GM12878 (cell line): ENCODE measurements around the gene AXL. TPM values are rescaled to one million over a fixed set of nuclear protein-coding genes. Genes with fewer than 3 reads are reported as not detected.

Experiments
- ATAC-seq: fragments of 200-7000 bp; cut with Tn5 transposase; 3 replicates; pipeline ENCODE4 v1.9.1; 2020; ENCODE audit warnings: mild to moderate bottlenecking, moderate library complexity
- BruUV-seq: library from RNA; stranded (reverse); fragments of 400-500 nt; replicated peaks from 2 replicates; lab custom pipeline; 2021; lab: Mats Ljungman, UMichigan
- CTCF ChIA-PET: fragments of 300-600 bp; sonication (Branson Sonifier 250); formaldehyde crosslinking; extraction: SDS; loops from one replicate; lab custom pipeline; 2021; ENCODE audit warnings: inconsistent platforms; lab: Yijun Ruan, JAX
- POLR2A ChIA-PET: fragments of 350-600 bp; formaldehyde crosslinking; extraction: SDS; loops from one replicate; lab custom pipeline; 2021; ENCODE audit warnings: inconsistent platforms; lab: Charles Lee
- RAD21 ChIA-PET: fragments of 300-600 bp; sonication (Branson Sonifier 250); formaldehyde crosslinking; loops from one replicate; lab custom pipeline; 2023; ENCODE audit warnings: antibody characterized with exemption; ENCODE audit not compliant: unreplicated experiment; lab: Charles Lee
- SMC1A ChIA-PET: fragments of 300-600 bp; sonication (Branson Sonifier 250); formaldehyde crosslinking; loops from one replicate; lab custom pipeline; 2023; ENCODE audit not compliant: unreplicated experiment, uncharacterized antibody; lab: Charles Lee
- DNase-seq: peaks from one replicate; pipeline ENCODE4 v3.0.0-alpha.2; 2011; ENCODE audit warnings: low read depth, low spot score
- FAIRE-seq: peaks from 3 replicates; lab custom pipeline; 2011; peaks lifted over from hg19 to GRCh38; lab: Jason Lieb, UNC
- H2AFZ ChIP-seq: 2 replicates; pipeline ENCODE4 v1.6.0; 2011; ENCODE audit warnings: low read depth, low read length, control low read depth; ENCODE audit not compliant: control insufficient read depth
- H3K27ac ChIP-seq: 2 replicates; pipeline ENCODE4 v1.5.1; 2011; ENCODE audit warnings: control low read depth; ENCODE audit not compliant: control insufficient read depth, insufficient read depth
- H3K27me3 ChIP-seq, 2 experiments: replicated peaks in 1 of 2; 2 replicates each; pipeline versions ENCODE4 v1.6.0 to v1.6.1; 2011; ENCODE audit warnings: low read length in 1 of 2; ENCODE audit not compliant: control insufficient read depth in 2 of 2, insufficient read depth in 2 of 2
- H3K36me3 ChIP-seq, 2 experiments: 2 replicates each; pipeline ENCODE4 v1.5.1; 2011; ENCODE audit warnings: low read length in 1 of 2; ENCODE audit not compliant: control insufficient read depth in 2 of 2, insufficient read depth in 2 of 2
- H3K4me1 ChIP-seq: 2 replicates; pipeline ENCODE4 v1.6.1; 2011; ENCODE audit warnings: mild to moderate bottlenecking, low read length, moderate library complexity, mixed read lengths; ENCODE audit not compliant: control insufficient read depth, insufficient read depth
- H3K4me2 ChIP-seq: 2 replicates; pipeline ENCODE4 v1.6.0; 2011; ENCODE audit warnings: control low read depth; ENCODE audit not compliant: control insufficient read depth, insufficient read depth
- H3K4me3 ChIP-seq: fragments of 200-600 bp; sonication (generic); 2 replicates; pipeline ENCODE4 v1.5.1; 2016
- H3K79me2 ChIP-seq: 2 replicates; pipeline ENCODE4 v1.6.0; 2011; ENCODE audit warnings: low read length; ENCODE audit not compliant: control insufficient read depth, insufficient read depth
- H3K9ac ChIP-seq: 2 replicates; pipeline ENCODE4 v1.8.0; 2011; ENCODE audit warnings: low read length, control low read depth, mixed read lengths; ENCODE audit not compliant: control insufficient read depth, insufficient read depth
- H3K9me3 ChIP-seq: replicated peaks from 3 replicates; pipeline ENCODE4 v1.5.1; 2011; ENCODE audit warnings: mild to moderate bottlenecking, low read length; ENCODE audit not compliant: control insufficient read depth, insufficient read depth
- H4K20me1 ChIP-seq: 2 replicates; pipeline ENCODE4 v1.6.0; 2011; ENCODE audit not compliant: control insufficient read depth, insufficient read depth
- ATF7 ChIP-seq: fragments of 450-650 bp; IDR thresholded peaks from 2 replicates; pipeline ENCODE4 v1.6.1; 2016; ENCODE audit warnings: low read depth, mild to moderate bottlenecking
- SUPT20H ChIP-seq: IDR thresholded peaks from 2 replicates; pipeline ENCODE4 v1.6.1; 2011; ENCODE audit warnings: low read depth, mild to moderate bottlenecking, low read length, moderate library complexity, borderline replicate concordance; ENCODE audit not compliant: control insufficient read depth
- ZNF24 ChIP-seq: fragments of 450-650 bp; IDR thresholded peaks from 2 replicates; pipeline ENCODE4 v1.6.1; 2017; ENCODE audit warnings: antibody characterized with exemption, mild to moderate bottlenecking
- WGBS: methylation state at CpG from one replicate; pipeline ENCODE4 v1.1.6; 2016; ENCODE audit warnings: low lambda C conversion rate; ENCODE audit not compliant: insufficient replicate concordance, insufficient coverage; ENCODE audit errors: missing lambda C conversion rate; 5-methylcytosine and 5-hydroxymethylcytosine counted together
- in situ Hi-C: fragments of 300-500 bp; cut with MboI; formaldehyde crosslinking; loops from 9 replicates; pipeline ENCODE4 v1.14.3; 2018; ENCODE audit warnings: mixed read lengths
- intact Hi-C: fragments of 100-400 bp; cut with micrococcal nuclease; formaldehyde crosslinking; loops from one replicate; pipeline ENCODE4 v1.14.2; 2022; ENCODE audit not compliant: unreplicated experiment
- polyA plus RNA-seq, 11 experiments: library from polyadenylated mRNA; depleted of rRNA in 4 of 11; unstranded in 6 of 11; stranded (reverse) in 5 of 11; fragments of >200 nt; fragmentation: Nextera tagmentation in 4 of 11; fragmentation: Illumina TruSeq in 1 of 11; extraction: Ambion mirVana in 4 of 11; extraction: Trizol in 1 of 11; gene quantifications; 1 replicate in 1 of 11; 2 replicates in 10 of 11; pipeline versions ENCODE4 v1.2.1 to v1.2.3, GENCODE V29; 2011 to 2016; ENCODE audit warnings: inconsistent platforms in 2 of 11, missing spikeins in 2 of 11, low read depth in 1 of 11
- total RNA-seq, 4 experiments: library from RNA; depleted of rRNA in 3 of 4; stranded (reverse); fragments of >200 nt in 3 of 4; fragmentation: Illumina TruSeq in 1 of 4; extraction: Trizol in 1 of 4; gene quantifications; 2 replicates each; pipeline versions ENCODE4 v1.2.1 to v1.2.3, GENCODE V29; 2013 to 2021
- TF ChIP-seq, protein P1 (sequence below): IDR thresholded peaks from 2 replicates; pipeline ENCODE4 v1.6.1; 2011; ENCODE audit warnings: low read depth, mild to moderate bottlenecking, low read length, moderate library complexity, borderline replicate concordance; ENCODE audit errors: extremely low read depth
- TF ChIP-seq, protein P2 (sequence below): IDR thresholded peaks from 2 replicates; pipeline ENCODE4 v1.6.1; 2012; ENCODE audit warnings: mild to moderate bottlenecking, low read depth, low read length
- TF ChIP-seq, protein P3 (sequence below): fragments of 150-350 bp; IDR thresholded peaks from 2 replicates; pipeline ENCODE4 v1.6.1; 2016; ENCODE audit warnings: low read depth, low read length

AXL gene
- total and polyA plus RNA-seq, 10 of the 15 experiments (the other 5 are each of a cell fraction or from before 2014, with no cell fraction given): under 0.01 to 0.33 (median 0.07) TPM; not detected in 4

DNA sequence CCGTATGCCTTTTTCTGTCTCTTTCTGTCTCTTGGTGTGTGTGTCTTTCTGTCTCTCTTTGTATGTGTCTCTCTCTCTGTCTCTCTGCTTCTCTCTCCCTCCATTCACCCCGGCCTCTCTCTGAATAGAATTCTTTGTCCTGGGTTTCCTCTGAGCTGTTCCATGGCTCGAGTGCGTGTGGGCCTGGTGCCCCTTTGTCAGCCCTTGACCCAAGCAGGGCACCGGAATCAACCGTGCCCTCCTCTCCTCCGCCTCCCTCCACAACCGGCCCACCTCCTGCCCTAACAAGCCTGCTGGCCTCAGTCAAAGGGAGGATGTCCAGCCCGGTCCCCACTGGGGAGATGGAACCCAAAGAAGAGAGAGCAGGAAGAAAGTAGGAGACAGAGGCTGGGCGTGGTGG, 3.2 kb downstream of the AXL start:
- TF ChIP-seq, protein P1, sequence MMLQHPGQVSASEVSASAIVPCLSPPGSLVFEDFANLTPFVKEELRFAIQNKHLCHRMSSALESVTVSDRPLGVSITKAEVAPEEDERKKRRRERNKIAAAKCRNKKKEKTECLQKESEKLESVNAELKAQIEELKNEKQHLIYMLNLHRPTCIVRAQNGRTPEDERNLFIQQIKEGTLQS: no peak
- Histone ChIP-seq H3K9ac (no peak overlapping the region), H2AFZ (no peak overlapping the region), H3K36me3 (no peaks in the 10 kb centered on the region), H3K4me2 (no peak overlapping the region), H4K20me1 (no peaks in the 10 kb centered on the region), H3K4me3 (no peak overlapping the region), H3K4me1 (no peaks in the 10 kb centered on the region), H3K79me2 (no peaks in the 10 kb centered on the region), H3K9me3 (no peaks in the 10 kb centered on the region), H3K27ac (no peak overlapping the region), H3K27me3 (peaks cover 0 to 7% of the 10 kb centered on the region in 2 experiments; a peak in 2 of 4 replicates)
- 56% methylated on average over 10 of the region's 10 CpGs for WGBS
- ChIA-PET SMC1A (no interaction called here), CTCF (interaction anchor here (1.3 kb wide), 1 partner anchor 18 kb away, joined by 4 read pairs; no protein-coding TSS in a partner anchor), POLR2A (no interaction called here), RAD21 (no interaction called here)
- DNase-seq: no peak
- no peak for ATAC-seq
- BruUV-seq: no TSS peak
- intact Hi-C loops (no loop called here), in situ Hi-C loops (no loop called here)
- no peak for FAIRE-seq

DNA sequence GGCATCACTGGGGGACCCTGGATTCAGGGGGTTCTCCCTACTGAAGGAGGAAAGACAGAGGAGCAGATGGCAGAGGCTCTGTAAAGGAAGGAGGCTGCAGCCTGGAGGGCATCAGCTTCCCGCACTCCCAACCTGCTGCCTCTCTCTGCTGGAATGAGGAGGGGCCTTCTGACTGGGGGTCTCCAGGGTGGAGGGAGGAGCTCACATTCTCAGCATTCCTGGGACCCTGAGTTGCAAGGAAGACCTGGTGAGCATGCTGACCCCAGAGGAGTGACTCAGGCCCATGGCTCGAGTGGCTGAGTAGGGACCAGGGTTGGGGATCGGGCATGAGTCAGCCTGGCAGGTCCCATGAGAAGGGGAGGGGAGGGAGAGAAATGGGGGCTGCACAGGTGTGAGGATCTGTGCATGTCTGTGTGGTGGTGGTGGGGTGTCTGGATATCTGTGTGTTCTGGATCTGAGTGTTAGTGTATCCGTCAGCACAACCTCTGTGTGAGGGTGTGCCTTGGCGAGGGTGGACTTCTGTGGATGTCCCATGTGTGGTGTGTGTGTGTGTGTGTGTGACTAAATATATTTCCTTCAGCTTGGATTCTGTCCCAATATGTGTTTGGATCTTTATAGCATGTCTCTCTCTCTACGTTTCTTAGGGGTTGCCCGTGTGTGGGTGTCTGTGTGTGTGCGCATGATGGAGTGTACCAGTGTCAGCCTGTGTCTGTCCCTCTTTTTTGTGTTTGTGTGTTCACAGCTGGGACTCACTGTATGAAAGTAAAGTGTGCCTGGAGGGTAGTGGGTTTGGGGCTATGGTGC, 4.6 kb downstream of the AXL start:
- Histone ChIP-seq H3K9me3 (no peaks in the 10 kb centered on the region), H3K79me2 (no peaks in the 10 kb centered on the region), H3K4me2 (no peak overlapping the region), H3K9ac (no peak overlapping the region), H3K36me3 (no peaks in the 10 kb centered on the region), H3K27ac (no peak overlapping the region), H3K27me3 (peaks cover 0 to 5% of the 10 kb centered on the region in 2 experiments; a peak in 2 of 4 replicates), H3K4me3 (no peak overlapping the region), H4K20me1 (no peaks in the 10 kb centered on the region), H2AFZ (no peak overlapping the region), H3K4me1 (no peaks in the 10 kb centered on the region)
- SMC1A ChIA-PET: interaction anchor here (0.5 kb wide), 1 partner anchor 467 kb away, joined by 3 read pairs; no protein-coding TSS in a partner anchor
- DNase-seq (no peak), FAIRE-seq (no peak), ATAC-seq (no peak)
- RAD21 ChIA-PET: no interaction called here
- POLR2A ChIA-PET: no interaction called here
- in situ Hi-C loops: no loop called here
- no TSS peak for BruUV-seq
- 24% methylated on average over 8 of the region's 8 CpGs for WGBS
- CTCF ChIA-PET: interaction anchor here (0.5 to 0.7 kb wide), 2 partner anchors 227 to 1079 kb away, joined by 3 to 4 read pairs; no protein-coding TSS in a partner anchor
- intact Hi-C loops: no loop called here
- no peak for TF ChIP-seq ATF7
- TF ChIP-seq, protein P2, sequence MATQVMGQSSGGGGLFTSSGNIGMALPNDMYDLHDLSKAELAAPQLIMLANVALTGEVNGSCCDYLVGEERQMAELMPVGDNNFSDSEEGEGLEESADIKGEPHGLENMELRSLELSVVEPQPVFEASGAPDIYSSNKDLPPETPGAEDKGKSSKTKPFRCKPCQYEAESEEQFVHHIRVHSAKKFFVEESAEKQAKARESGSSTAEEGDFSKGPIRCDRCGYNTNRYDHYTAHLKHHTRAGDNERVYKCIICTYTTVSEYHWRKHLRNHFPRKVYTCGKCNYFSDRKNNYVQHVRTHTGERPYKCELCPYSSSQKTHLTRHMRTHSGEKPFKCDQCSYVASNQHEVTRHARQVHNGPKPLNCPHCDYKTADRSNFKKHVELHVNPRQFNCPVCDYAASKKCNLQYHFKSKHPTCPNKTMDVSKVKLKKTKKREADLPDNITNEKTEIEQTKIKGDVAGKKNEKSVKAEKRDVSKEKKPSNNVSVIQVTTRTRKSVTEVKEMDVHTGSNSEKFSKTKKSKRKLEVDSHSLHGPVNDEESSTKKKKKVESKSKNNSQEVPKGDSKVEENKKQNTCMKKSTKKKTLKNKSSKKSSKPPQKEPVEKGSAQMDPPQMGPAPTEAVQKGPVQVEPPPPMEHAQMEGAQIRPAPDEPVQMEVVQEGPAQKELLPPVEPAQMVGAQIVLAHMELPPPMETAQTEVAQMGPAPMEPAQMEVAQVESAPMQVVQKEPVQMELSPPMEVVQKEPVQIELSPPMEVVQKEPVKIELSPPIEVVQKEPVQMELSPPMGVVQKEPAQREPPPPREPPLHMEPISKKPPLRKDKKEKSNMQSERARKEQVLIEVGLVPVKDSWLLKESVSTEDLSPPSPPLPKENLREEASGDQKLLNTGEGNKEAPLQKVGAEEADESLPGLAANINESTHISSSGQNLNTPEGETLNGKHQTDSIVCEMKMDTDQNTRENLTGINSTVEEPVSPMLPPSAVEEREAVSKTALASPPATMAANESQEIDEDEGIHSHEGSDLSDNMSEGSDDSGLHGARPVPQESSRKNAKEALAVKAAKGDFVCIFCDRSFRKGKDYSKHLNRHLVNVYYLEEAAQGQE: no peak
- no peak for TF ChIP-seq ZNF24
- TF ChIP-seq, protein P1: no peak
- no peak for TF ChIP-seq SUPT20H
- TF ChIP-seq, protein P3, sequence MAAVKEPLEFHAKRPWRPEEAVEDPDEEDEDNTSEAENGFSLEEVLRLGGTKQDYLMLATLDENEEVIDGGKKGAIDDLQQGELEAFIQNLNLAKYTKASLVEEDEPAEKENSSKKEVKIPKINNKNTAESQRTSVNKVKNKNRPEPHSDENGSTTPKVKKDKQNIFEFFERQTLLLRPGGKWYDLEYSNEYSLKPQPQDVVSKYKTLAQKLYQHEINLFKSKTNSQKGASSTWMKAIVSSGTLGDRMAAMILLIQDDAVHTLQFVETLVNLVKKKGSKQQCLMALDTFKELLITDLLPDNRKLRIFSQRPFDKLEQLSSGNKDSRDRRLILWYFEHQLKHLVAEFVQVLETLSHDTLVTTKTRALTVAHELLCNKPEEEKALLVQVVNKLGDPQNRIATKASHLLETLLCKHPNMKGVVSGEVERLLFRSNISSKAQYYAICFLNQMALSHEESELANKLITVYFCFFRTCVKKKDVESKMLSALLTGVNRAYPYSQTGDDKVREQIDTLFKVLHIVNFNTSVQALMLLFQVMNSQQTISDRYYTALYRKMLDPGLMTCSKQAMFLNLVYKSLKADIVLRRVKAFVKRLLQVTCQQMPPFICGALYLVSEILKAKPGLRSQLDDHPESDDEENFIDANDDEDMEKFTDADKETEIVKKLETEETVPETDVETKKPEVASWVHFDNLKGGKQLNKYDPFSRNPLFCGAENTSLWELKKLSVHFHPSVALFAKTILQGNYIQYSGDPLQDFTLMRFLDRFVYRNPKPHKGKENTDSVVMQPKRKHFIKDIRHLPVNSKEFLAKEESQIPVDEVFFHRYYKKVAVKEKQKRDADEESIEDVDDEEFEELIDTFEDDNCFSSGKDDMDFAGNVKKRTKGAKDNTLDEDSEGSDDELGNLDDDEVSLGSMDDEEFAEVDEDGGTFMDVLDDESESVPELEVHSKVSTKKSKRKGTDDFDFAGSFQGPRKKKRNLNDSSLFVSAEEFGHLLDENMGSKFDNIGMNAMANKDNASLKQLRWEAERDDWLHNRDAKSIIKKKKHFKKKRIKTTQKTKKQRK: no peak
